Uterus (tissue), 2 donors: ENCODE data around the gene FKBP10.

ENCODE experiments used
- POLR2A ChIP-seq, 2 donors: fragments of 450-650 bp; IDR thresholded peaks; one replicate each; pipeline ENCODE4 v1.6.1; 2016; ENCODE audit warnings: antibody characterized with exemption in 2 of 2, mild to moderate bottlenecking in 1 of 2, moderate library complexity in 1 of 2
- TF ChIP-seq, protein P1 (sequence below), 4 experiments: fragments of 200-600 bp in 2 of 4; fragments of 450-650 bp in 2 of 4; sonication (generic) in 2 of 4; IDR thresholded peaks; one replicate each; pipeline ENCODE4 v1.5.1; 2016 to 2019; ENCODE audit warnings: antibody characterized with exemption in 4 of 4, mild to moderate bottlenecking in 2 of 4, moderate library complexity in 1 of 4

DNA sequence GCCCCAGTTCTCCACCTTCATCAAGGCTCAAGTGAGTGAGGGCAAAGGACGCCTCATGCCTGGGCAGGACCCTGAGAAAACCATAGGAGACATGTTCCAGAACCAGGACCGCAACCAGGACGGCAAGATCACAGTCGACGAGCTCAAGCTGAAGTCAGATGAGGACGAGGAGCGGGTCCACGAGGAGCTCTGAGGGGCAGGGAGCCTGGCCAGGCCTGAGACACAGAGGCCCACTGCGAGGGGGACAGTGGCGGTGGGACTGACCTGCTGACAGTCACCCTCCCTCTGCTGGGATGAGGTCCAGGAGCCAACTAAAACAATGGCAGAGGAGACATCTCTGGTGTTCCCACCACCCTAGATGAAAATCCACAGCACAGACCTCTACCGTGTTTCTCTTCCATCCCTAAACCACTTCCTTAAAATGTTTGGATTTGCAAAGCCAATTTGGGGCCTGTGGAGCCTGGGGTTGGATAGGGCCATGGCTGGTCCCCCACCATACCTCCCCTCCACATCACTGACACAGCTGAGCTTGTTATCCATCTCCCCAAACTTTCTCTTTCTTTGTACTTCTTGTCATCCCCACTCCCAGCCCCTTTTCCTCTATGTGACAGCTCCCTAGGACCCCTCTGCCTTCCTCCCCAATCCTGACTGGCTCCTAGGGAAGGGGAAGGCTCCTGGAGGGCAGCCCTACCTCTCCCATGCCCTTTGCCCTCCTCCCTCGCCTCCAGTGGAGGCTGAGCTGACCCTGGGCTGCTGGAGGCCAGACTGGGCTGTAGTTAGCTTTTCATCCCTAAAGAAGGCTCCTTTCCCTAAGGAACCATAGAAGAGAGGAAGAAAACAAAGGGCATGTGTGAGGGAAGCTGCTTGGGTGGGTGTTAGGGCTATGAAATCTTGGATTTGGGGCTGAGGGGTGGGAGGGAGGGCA is 9.7 kb downstream of the FKBP10 start:
- TF ChIP-seq, protein P1, sequence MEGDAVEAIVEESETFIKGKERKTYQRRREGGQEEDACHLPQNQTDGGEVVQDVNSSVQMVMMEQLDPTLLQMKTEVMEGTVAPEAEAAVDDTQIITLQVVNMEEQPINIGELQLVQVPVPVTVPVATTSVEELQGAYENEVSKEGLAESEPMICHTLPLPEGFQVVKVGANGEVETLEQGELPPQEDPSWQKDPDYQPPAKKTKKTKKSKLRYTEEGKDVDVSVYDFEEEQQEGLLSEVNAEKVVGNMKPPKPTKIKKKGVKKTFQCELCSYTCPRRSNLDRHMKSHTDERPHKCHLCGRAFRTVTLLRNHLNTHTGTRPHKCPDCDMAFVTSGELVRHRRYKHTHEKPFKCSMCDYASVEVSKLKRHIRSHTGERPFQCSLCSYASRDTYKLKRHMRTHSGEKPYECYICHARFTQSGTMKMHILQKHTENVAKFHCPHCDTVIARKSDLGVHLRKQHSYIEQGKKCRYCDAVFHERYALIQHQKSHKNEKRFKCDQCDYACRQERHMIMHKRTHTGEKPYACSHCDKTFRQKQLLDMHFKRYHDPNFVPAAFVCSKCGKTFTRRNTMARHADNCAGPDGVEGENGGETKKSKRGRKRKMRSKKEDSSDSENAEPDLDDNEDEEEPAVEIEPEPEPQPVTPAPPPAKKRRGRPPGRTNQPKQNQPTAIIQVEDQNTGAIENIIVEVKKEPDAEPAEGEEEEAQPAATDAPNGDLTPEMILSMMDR (IDR thresholded peaks at IDR 0.05) = no peak
- TF ChIP-seq POLR2A (IDR thresholded peaks at IDR 0.05) = no peak
